Measurements from ENCODE around the gene RSPO3. TPM values are rescaled to one million over a fixed set of nuclear protein-coding genes. Genes with fewer than 3 reads are reported as not detected.

RSPO3 gene
- polyA plus RNA-seq, 2 donors: 1.9 to 2.3 TPM

DNA sequence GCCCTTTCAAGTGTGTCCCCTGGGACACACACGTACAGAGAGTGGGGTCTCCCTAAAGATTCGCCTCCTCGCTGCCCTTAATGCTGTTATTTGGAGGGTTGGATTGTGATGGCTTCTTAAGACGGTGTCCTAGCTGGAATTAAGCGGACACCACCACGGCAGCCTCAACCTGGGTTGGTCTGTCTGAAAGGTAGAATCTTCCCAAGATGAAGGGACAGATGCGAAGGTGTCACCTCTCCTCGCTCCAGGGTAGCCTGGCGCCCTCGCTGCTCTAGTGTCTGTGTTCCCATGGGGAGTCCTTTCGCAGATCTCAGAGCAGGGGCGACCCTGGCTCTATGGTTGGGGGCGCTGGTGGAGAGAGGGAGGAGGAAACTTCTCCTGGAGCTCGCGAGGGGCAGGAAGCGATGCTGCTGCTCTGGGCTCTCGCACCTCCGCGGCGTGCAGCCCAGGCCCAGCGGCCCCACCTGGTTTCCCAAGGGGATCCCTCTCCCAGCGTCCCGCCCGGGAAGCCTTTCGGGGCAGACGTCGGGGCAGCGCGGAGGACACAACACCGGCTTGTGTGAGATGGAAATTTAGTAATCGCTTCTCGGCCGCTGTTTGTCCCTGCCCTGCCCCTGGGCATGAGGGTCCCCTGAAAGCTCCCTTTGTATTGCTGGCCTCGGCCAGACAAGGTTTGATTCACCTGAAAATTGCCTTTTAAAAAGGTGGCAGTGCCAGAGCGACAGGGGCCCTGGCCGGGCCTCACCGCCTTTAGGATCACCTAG lies 1.7 kb downstream of the RSPO3 start:
- Histone ChIP-seq H3K27me3 (ENCODE audit: control insufficient read depth in 1 of 2, insufficient read depth in 2 of 2, low read length in 2 of 2) (peaks cover 3 to 15% of the 10 kb centered on the region in 2 donors), H3K4me3 (ENCODE audit: low read depth in 1 of 2, low read length in 2 of 2) (peak overlapping the region; percentile 40 to 41), H3K9me3 (ENCODE audit: control insufficient read depth in 2 of 2, insufficient read depth in 1 of 2, low read depth in 1 of 2, low read length in 1 of 2) (no peaks in the 10 kb centered on the region), H3K27ac (ENCODE audit: low read depth in 2 of 2, low read length in 1 of 2) (peak overlapping the region in 1 of 2 donors; percentile 23), H3K4me1 (ENCODE audit: control insufficient read depth in 2 of 2, insufficient read depth in 2 of 2, low read length in 1 of 2) (peaks cover 4 to 6% of the 10 kb centered on the region in 2 donors), H3K36me3 (ENCODE audit: control insufficient read depth in 2 of 2, insufficient read depth in 2 of 2, low read length in 1 of 2) (no peaks in the 10 kb centered on the region)
- WGBS, 2 donors: 5% methylated on average over 36 to 37 of the region's 37 CpGs

DNA sequence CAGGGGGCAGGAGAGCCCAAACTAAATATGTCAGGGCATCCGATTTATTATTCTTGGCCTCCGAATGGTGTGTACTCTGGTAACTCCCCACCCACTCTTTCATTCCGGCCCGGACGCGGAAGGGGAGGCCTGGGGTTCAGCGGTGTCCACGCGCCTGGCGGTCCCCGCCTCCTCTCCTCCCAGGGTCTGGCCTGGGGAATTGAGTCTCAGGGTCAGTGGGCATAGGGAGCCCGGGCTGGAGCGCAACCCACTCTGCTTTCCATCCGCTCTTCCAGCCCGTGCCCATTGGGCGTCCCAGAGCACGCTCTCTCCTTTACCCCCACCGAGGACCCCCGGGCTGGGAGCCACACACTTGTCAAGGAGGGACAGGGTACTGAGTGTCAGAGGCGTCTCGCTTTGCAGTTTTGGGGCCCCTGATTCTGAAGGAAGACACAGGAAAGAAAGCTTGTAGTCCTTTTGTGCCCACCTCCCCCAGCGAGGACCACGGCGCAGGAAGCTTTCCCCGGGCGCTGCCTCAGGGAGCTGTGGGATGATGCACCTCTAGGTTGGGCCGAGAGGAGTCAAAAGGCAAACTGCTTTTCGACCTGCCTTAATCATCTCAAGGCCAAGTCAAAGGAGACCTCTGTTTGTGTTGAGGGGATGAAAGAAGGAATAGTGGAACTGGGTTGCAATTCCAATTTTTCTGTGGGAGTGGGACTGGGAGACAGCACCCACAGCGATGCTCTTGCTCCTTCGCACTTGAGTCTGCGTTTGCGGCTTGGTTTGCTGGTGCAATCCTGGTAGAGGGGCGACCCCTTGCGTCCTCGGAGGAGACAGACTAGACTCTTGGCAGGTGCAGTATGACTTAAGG lies 2.5 kb downstream of the RSPO3 start:
- Histone ChIP-seq H3K27me3 (ENCODE audit: control insufficient read depth in 1 of 2, insufficient read depth in 2 of 2, low read length in 2 of 2) (peaks cover 3 to 15% of the 10 kb centered on the region in 2 donors), H3K9me3 (ENCODE audit: control insufficient read depth in 2 of 2, insufficient read depth in 1 of 2, low read depth in 1 of 2, low read length in 1 of 2) (no peaks in the 10 kb centered on the region), H3K36me3 (ENCODE audit: control insufficient read depth in 2 of 2, insufficient read depth in 2 of 2, low read length in 1 of 2) (no peaks in the 10 kb centered on the region), H3K27ac (ENCODE audit: low read depth in 2 of 2, low read length in 1 of 2) (peak overlapping the region in 1 of 2 donors; percentile 4), H3K4me3 (ENCODE audit: low read depth in 1 of 2, low read length in 2 of 2) (peak overlapping the region; percentile 40 to 41), H3K4me1 (ENCODE audit: control insufficient read depth in 2 of 2, insufficient read depth in 2 of 2, low read length in 1 of 2) (peaks cover 4 to 6% of the 10 kb centered on the region in 2 donors)
- 9 to 11% methylated on average over 35 of the region's 35 CpGs for WGBS, 2 donors

DNA sequence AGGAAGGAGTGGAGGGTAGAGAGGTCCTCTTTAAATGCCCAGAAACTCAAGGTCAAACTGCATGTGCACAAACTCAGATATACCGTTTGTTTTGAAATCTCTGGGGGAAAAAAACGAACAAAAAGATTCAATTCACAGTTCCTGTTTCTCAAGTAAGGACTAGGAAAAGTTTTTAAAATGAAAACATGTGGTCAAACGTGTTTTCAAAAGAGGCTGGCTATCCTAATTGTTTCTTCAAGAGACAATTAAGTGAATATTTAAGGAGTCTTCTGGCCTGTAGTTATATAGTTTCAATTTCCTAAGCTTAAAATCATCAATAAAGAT lies 3.1 kb downstream of the RSPO3 start:
- H3K36me3 ChIP-seq (ENCODE audit: control insufficient read depth in 2 of 2, insufficient read depth in 2 of 2, low read length in 1 of 2): no peaks in the 10 kb centered on the region
- H3K27ac ChIP-seq (ENCODE audit: low read depth in 2 of 2, low read length in 1 of 2): no peak overlapping the region
- peaks cover 4 to 6% of the 10 kb centered on the region in 2 donors for H3K4me1 ChIP-seq (ENCODE audit: control insufficient read depth in 2 of 2, insufficient read depth in 2 of 2, low read length in 1 of 2)
- peaks cover 3 to 15% of the 10 kb centered on the region in 2 donors for H3K27me3 ChIP-seq (ENCODE audit: control insufficient read depth in 1 of 2, insufficient read depth in 2 of 2, low read length in 2 of 2)
- no peaks in the 10 kb centered on the region for H3K9me3 ChIP-seq (ENCODE audit: control insufficient read depth in 2 of 2, insufficient read depth in 1 of 2, low read depth in 1 of 2, low read length in 1 of 2)
- 13 to 15% methylated on average over 3 of the region's 3 CpGs for WGBS, 2 donors
- H3K4me3 ChIP-seq (ENCODE audit: low read depth in 1 of 2, low read length in 2 of 2): no peak overlapping the region

DNA sequence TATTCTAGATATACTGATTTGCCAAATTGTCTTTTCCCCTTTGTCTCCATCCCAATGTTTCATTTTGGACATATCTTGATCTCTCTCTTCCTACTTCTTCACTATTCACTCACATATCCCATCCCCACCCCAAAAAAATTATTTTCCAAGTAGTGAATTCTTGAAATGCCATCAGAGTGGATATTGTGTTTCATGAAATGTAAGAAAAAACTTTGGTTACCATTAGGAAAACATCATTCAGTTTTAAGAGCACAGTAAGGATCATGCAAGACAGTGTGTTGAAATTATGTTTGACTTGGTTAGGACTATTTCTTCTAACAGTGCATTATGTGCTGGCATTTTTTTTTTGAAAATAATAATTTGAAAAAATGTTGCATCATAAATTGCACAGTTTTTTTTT lies 5.7 kb downstream of the RSPO3 start:
- Histone ChIP-seq H3K27ac (ENCODE audit: low read depth in 2 of 2, low read length in 1 of 2) (no peak overlapping the region), H3K4me3 (ENCODE audit: low read depth in 1 of 2, low read length in 2 of 2) (no peak overlapping the region), H3K36me3 (ENCODE audit: control insufficient read depth in 2 of 2, insufficient read depth in 2 of 2, low read length in 1 of 2) (no peaks in the 10 kb centered on the region), H3K4me1 (ENCODE audit: control insufficient read depth in 2 of 2, insufficient read depth in 2 of 2, low read length in 1 of 2) (peaks cover 3 to 4% of the 10 kb centered on the region in 2 donors), H3K9me3 (ENCODE audit: control insufficient read depth in 2 of 2, insufficient read depth in 1 of 2, low read depth in 1 of 2, low read length in 1 of 2) (no peaks in the 10 kb centered on the region), H3K27me3 (ENCODE audit: control insufficient read depth in 1 of 2, insufficient read depth in 2 of 2, low read length in 2 of 2) (peaks cover 0 to 13% of the 10 kb centered on the region in 2 donors)

DNA sequence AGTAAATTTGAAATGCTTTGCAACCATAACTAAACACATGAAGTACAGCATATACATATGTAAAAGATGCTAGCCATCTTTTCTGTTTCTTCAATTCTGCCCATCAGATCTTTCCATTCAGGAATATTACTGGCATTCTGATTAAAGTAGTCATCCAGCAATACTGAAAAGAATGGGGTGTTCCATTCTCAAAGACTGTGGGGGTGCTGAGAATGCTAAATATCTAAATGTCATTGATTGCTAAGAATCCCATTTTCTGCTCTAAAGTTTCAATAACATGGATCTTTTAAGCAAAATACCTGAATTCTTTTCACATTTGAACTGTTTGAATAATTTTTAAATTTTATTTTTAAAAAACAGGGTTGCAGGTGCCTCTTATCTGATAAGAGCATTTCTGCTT lies 6.2 kb downstream of the RSPO3 start:
- H3K9me3 ChIP-seq (ENCODE audit: control insufficient read depth in 2 of 2, insufficient read depth in 1 of 2, low read depth in 1 of 2, low read length in 1 of 2): no peaks in the 10 kb centered on the region
- H3K36me3 ChIP-seq (ENCODE audit: control insufficient read depth in 2 of 2, insufficient read depth in 2 of 2, low read length in 1 of 2): no peaks in the 10 kb centered on the region
- H3K27me3 ChIP-seq (ENCODE audit: control insufficient read depth in 1 of 2, insufficient read depth in 2 of 2, low read length in 2 of 2): peaks cover 0 to 13% of the 10 kb centered on the region in 2 donors
- no peak overlapping the region for H3K4me3 ChIP-seq (ENCODE audit: low read depth in 1 of 2, low read length in 2 of 2)
- no peak overlapping the region for H3K27ac ChIP-seq (ENCODE audit: low read depth in 2 of 2, low read length in 1 of 2)
- H3K4me1 ChIP-seq (ENCODE audit: control insufficient read depth in 2 of 2, insufficient read depth in 2 of 2, low read length in 1 of 2): peaks cover 3 to 4% of the 10 kb centered on the region in 2 donors

DNA sequence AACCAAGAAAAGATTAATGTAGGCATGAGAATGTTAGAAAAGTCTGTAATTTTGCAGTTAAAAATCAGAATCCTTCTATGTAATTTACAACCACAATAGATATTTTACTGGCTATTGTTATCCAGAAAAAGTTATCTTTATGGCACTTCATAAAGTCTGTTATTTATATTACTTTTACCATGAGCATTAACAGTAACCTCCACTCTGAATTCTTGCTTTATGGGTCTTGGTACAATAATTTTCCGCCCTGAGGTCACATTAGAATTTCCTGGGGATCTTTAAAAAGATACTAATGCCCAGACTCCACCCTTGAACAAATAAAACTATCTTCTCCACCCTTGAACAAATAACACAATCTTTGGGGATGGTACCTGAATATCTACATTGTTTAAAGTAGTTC lies 9.6 kb downstream of the RSPO3 start:
- no peaks in the 10 kb centered on the region for H3K36me3 ChIP-seq (ENCODE audit: control insufficient read depth in 2 of 2, insufficient read depth in 2 of 2, low read length in 1 of 2)
- WGBS, 2 donors: 62 to 65% methylated on average over 1 of the region's 1 CpG
- H3K4me3 ChIP-seq (ENCODE audit: low read depth in 1 of 2, low read length in 2 of 2): no peak overlapping the region
- no peaks in the 10 kb centered on the region for H3K4me1 ChIP-seq (ENCODE audit: control insufficient read depth in 2 of 2, insufficient read depth in 2 of 2, low read length in 1 of 2)
- no peak overlapping the region for H3K27ac ChIP-seq (ENCODE audit: low read depth in 2 of 2, low read length in 1 of 2)
- no peaks in the 10 kb centered on the region for H3K9me3 ChIP-seq (ENCODE audit: control insufficient read depth in 2 of 2, insufficient read depth in 1 of 2, low read depth in 1 of 2, low read length in 1 of 2)
- no peaks in the 10 kb centered on the region for H3K27me3 ChIP-seq (ENCODE audit: control insufficient read depth in 1 of 2, insufficient read depth in 2 of 2, low read length in 2 of 2)

DNA sequence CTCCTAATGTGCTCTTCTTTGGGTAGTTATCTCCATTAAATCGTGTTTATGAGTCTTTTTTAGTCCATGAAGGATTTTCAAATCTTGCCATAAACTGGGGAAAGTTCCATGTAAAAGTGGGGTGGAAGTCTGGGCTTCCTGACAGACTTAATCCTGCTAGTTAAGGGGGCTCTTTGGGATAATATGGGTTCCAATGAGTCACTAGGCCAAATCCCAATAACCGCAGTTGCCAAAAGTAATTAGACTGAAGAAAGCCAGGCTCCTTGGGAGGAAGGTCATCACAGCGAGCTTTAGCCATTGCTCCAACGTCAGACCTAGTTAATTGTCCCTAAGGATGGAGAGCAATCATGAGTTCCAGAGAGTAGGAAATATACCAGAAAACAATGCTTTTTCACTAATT lies 10.8 kb downstream of the RSPO3 start:
- H3K27me3 ChIP-seq (ENCODE audit: control insufficient read depth in 1 of 2, insufficient read depth in 2 of 2, low read length in 2 of 2): no peaks in the 10 kb centered on the region
- no peaks in the 10 kb centered on the region for H3K36me3 ChIP-seq (ENCODE audit: control insufficient read depth in 2 of 2, insufficient read depth in 2 of 2, low read length in 1 of 2)
- H3K9me3 ChIP-seq (ENCODE audit: control insufficient read depth in 2 of 2, insufficient read depth in 1 of 2, low read depth in 1 of 2, low read length in 1 of 2): no peaks in the 10 kb centered on the region
- H3K27ac ChIP-seq (ENCODE audit: low read depth in 2 of 2, low read length in 1 of 2): no peak overlapping the region
- H3K4me1 ChIP-seq (ENCODE audit: control insufficient read depth in 2 of 2, insufficient read depth in 2 of 2, low read length in 1 of 2): no peaks in the 10 kb centered on the region
- H3K4me3 ChIP-seq (ENCODE audit: low read depth in 1 of 2, low read length in 2 of 2): no peak overlapping the region
- 72% methylated on average over 4 of the region's 4 CpGs for WGBS, 2 donors

DNA sequence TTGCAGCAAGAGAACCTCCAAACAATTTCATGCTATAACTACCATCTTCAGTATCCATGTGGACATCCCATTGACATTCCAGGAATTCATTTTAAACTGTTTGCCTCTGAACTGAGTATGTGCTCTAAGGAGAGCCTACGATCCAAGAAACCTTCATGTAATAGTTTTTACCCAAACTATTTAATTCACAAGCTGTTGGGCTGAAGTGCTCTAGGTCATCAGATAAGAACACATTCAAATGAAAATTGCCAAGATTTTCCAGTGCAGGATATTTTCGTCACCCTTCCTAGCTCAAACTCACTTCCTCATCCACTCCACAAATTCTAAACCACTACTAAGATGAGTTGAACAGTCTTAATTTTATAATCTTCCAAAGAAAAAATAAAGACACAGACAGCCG lies 12.8 kb downstream of the RSPO3 start:
- no peak overlapping the region for H3K27ac ChIP-seq (ENCODE audit: low read depth in 2 of 2, low read length in 1 of 2)
- H3K4me1 ChIP-seq (ENCODE audit: control insufficient read depth in 2 of 2, insufficient read depth in 2 of 2, low read length in 1 of 2): no peaks in the 10 kb centered on the region
- no peak overlapping the region for H3K4me3 ChIP-seq (ENCODE audit: low read depth in 1 of 2, low read length in 2 of 2)
- H3K27me3 ChIP-seq (ENCODE audit: control insufficient read depth in 1 of 2, insufficient read depth in 2 of 2, low read length in 2 of 2): no peaks in the 10 kb centered on the region
- 60 to 65% methylated on average over 3 of the region's 3 CpGs for WGBS, 2 donors
- no peaks in the 10 kb centered on the region for H3K36me3 ChIP-seq (ENCODE audit: control insufficient read depth in 2 of 2, insufficient read depth in 2 of 2, low read length in 1 of 2)
- no peaks in the 10 kb centered on the region for H3K9me3 ChIP-seq (ENCODE audit: control insufficient read depth in 2 of 2, insufficient read depth in 1 of 2, low read depth in 1 of 2, low read length in 1 of 2)

DNA sequence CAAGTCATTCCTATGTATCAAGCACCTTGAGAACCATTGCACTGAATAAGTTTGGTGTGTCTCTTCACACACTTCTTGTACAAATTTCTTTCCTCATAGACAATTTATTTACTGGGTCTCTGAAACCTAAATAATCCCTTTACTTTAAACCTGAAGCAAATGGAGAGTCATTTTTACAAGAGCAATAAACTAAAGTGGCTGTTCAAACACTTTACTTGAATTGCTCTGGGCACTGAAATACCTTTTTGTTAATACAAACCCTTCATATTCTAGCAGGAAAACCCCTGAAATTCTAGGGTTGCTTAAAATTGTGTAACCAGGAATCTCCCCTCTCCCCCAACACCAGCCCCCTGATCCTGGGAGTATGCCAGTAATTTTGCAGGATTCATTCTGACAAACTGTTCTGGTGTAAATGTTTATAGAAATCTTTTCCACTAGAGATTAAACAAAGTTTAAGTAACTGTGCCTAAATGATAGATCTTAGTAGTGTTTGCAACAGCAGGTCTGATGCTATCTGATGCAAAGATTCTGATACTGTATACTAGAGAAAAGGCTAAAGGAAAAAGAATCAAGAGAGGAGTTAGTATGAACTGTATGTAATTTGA lies 13.4 kb downstream of the RSPO3 start:
- H3K4me3 ChIP-seq (ENCODE audit: low read depth in 1 of 2, low read length in 2 of 2): no peak overlapping the region
- H3K4me1 ChIP-seq (ENCODE audit: control insufficient read depth in 2 of 2, insufficient read depth in 2 of 2, low read length in 1 of 2): no peaks in the 10 kb centered on the region
- no peaks in the 10 kb centered on the region for H3K36me3 ChIP-seq (ENCODE audit: control insufficient read depth in 2 of 2, insufficient read depth in 2 of 2, low read length in 1 of 2)
- H3K27ac ChIP-seq (ENCODE audit: low read depth in 2 of 2, low read length in 1 of 2): no peak overlapping the region
- H3K9me3 ChIP-seq (ENCODE audit: control insufficient read depth in 2 of 2, insufficient read depth in 1 of 2, low read depth in 1 of 2, low read length in 1 of 2): no peaks in the 10 kb centered on the region
- H3K27me3 ChIP-seq (ENCODE audit: control insufficient read depth in 1 of 2, insufficient read depth in 2 of 2, low read length in 2 of 2): no peaks in the 10 kb centered on the region

All from esophagus (tissue), 2 donors.